Colon (tissue), 2 donors: ENCODE results near the gene CCS.
"Not testable (repeated sequence)": the region's sequence is repeated elsewhere in the genome, so short reads cannot be mapped to it uniquely, and the experiment has no call there.

Experiments
- FAIRE-seq: peaks from 2 replicates; lab custom pipeline; 2012; peaks lifted over from hg19 to GRCh38; lab: Jason Lieb, UNC
- donor health status: control.
- donor health status: control.

CCS gene

DNA sequence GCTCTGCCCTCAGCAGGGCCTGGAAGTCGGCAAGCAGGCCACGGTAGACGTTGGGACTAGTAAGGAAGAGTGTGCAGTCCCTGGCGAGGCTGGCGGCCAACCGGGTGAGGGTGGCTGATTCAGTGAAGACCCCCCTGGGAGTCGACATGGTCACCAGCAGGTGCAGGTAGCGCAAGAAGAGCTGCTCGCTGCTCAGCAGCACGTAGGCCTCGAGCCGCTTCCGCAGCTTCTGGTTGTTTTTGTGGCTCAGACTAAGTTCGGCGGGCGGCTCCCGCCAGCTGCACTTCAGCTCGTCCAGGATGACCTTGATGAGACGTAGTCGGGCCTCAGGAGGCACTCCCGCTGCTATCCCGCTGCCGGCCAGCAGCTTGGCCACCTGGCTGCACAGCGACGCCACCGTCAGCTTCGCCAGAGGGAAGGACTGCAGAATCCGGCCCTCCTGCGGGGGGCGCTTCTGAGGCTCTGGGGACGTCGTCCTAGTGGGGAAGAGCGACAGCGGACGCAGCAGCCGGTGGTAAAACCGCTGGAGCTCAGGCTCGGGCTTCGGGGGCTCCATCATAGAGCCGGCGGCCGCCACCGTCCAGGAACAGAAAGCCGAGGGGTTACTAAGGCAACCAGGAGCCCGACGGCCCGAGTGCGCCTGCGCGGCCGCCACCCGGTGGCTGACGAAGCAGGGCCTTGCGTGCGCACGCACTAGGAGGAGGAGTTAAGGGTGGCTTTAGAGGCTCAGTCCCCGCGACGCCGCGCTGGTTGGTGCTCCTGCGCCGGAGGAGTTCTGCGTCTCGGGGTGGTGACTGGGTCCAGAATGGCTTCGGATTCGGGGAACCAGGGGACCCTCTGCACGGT is at the start of gene CCS, which contains the start of gene CCDC87:
TSS of gene CCS (plus strand) at position 729 of the 846 bp plus-strand sequence. CDS start at position 806, 77 bp downstream.
TSS of gene CCDC87 (minus strand) at position 607 of the 846 bp plus-strand sequence. CDS start at position 559, 48 bp downstream.
- no peak for FAIRE-seq

DNA sequence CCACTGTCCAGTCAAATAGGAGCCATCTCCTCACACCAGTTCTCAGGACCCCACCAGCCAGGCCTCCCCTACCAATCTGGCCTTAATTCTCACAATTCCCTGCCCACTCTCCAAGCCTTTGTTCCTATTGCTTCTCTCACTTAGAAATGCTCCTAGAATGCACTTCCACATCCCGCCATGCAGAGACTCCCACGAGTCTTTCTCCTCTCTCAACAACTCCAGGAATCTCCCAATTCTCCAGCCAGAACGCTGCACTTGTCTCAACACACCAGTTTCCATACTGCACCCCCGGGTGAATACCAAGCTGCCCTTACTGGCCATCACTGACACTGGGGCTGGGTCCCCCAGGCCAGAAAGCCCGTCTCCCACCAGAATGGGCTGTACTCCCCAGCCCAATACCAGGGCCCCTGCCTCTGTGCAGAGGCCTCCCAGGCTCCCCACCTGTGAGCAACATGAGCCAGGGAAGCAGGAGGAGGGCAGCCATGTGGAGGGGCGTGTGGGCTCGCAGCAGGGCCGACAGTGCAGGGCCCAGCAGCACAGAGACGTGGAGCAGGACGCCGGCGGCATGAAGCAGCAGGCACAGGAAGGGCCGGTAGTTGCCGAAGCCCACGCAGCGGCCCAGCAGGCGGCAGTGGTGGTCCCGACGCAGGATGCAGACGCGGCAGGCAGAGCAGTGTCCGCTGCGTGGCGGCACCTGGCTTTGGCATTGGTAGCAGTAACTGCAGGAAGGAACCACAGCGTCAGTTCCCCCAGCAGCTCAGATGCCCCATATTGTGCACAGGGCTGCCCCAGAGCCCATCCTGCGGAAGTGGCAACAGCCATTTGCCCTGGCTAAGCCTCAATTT is 49.5 kb upstream of the CCS start:
- no peak for FAIRE-seq

GRCh38 chr11:66544952-66545351 is 48.0 kb upstream of the CCS start:
- not testable (repeated sequence) for FAIRE-seq

DNA sequence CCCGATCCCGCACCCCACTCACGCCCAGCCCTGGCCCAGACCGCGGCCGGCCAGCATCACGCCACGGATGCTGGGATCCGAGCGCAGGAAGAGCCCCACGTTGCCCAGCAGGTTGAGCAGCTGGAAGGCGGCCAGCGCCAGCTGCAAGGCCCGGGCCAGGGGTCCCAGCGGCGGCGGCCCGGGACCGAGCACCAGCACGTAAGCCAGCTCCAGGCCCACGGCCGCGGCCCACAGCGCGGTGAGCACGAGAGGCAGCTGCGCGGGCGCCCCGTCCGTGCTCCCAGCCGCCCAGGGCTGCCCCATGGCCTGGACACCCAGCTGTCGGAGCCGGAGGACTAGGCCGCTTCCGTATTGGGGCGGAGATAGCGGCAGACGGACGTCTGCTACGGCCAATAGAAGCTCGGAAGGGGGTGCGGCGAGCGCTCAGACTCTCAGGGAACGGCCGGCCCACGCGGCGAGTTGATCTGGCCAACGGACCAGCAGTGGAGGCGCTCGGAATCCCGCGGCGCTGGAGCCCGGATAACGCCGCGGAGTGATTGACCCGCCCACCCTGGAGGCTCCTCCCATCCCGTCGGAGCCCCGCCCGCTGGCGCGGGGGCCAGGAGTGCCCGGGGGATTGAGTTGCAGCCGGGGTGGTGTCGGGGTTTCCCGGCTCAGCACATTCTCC is 47.2 kb upstream of the CCS start, which contains the start of gene ZDHHC24:
TSS of gene ZDHHC24 (minus strand) at position 348 of the 667 bp plus-strand sequence. CDS start at position 303, 45 bp downstream.
- no peak for FAIRE-seq

GRCh38 chr11:66546368-66546965 is 46.5 kb upstream of the CCS start, which contains the start of gene ACTN3:
Gene ACTN3 (plus strand): TSS chr11:66546903. CDS start chr11:66546938, 35 bp downstream.
- FAIRE-seq = no peak

GRCh38 chr11:66546966-66547661 is 45.9 kb upstream of the CCS start:
- no peak for FAIRE-seq

DNA sequence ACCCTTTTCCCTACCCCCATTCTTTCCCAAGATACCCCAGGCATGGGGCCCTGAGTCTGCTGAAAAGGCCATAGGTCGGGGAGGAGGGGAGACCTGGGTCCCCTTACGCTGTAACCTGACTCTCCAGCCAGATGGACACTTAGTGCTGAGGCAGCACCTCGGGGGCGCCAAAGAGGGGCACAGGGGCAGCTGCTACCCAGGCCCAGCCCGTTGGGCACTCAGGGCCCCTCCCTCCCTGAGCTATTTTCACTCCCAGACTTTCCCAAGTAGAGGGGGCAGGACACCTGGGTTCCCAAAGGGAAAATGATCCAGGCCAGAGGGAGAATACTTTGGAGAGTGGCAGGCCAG is 45.3 kb upstream of the CCS start:
- FAIRE-seq = no peak

DNA sequence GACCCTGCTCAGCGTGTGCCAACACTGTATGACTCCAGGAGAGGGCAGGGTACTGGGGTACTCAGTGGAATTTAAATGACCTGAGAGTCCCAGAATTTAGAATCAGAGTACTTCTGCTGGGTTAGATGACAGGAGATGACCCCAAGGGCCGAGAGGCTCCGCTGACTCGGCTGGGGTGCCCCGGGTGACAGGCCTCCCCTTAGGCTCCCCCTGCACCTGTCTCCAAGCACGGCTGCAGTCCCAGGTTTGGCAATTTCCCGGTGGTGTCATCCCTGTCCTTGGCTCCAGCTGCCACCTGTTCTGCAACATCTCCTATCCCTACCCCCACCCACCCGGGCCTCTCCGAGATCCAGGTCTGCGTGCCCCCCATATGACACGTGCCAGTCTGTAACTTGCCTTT is 44.9 kb upstream of the CCS start:
- no peak for FAIRE-seq

- no peak for FAIRE-seq
Measured at GRCh38 chr11:66548774-66549630, 44.0 kb upstream of the CCS start.

GRCh38 chr11:66549696-66550095 is 43.3 kb upstream of the CCS start:
- FAIRE-seq = no peak

DNA sequence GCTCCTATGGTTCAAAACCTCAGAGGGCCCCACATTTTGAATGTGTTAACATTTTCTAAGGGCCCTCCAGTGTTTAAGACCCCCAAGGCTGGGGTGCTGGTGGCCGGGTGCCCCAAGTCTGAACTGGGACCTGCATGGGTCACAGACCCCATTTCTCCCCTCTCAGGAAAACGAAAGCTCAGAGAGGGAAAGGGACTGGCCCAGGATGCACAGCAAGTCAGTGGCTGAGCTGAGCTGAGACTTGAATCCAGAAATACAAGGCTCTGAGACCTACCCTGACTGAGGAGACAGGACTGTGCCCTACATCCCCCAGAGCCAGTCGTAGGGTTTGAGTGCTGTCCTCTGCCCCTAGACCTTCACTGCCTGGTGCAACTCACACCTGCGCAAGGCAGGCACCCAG is 42.1 kb upstream of the CCS start:
- FAIRE-seq = no peak

GRCh38 chr11:66554602-66555001 is 38.4 kb upstream of the CCS start:
- no peak for FAIRE-seq

GRCh38 chr11:66555416-66555815 is 37.6 kb upstream of the CCS start:
- FAIRE-seq = no peak

DNA sequence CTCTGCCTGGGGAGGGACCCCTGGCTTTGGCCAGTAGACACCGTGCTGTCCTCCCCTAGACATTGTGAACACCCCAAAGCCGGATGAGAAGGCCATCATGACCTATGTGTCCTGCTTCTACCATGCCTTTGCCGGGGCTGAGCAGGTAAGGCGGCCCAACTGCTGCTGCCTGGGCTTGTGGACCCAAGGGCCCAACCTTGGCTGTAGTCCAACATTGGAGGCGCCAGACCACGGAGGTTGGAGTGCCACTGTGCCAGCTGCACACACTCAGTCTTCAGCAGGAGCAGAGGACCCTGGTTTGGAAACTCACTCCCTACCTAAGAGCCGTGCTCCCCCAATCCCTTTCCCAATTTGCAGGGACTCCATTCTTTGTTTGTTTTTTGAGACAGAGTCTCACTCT is 36.9 kb upstream of the CCS start:
- no peak for FAIRE-seq

- no peak for FAIRE-seq
Measured at GRCh38 chr11:66557733-66558326, 35.2 kb upstream of the CCS start.

DNA sequence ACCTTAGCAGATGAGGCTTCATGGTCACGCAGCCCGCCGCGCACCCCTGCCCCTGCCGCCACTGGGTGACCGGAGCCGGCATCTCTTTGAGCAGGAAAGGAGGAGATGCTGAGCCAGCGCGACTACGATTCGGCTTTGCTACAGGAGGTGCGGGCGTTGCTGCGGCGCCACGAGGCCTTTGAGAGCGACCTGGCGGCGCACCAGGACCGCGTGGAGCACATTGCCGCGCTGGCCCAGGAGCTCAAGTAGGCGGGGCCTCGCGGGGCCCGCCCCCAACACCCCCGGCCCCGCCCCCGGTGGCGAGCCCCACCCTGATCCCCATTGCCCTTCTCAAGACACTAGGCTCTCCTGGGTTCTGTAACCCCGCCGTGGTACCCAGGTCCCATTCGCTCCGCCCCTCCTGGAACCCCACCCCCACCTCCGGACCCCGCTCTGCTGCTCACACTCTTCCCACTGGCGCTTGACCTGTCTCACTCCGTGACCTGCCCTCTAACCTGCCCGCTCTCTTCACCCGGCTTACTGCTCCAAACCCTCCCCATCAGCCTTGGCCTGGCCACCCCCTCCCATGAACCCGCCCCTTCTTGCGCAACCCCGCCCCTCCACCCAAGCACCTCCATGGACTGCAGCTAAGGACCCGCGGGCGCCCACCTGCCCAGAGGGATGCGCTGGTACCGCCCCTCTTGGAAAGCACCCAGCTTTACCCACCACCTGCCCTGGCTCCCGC is 33.7 kb upstream of the CCS start:
- FAIRE-seq = no peak

GRCh38 chr11:66559866-66560676 is 32.9 kb upstream of the CCS start:
- FAIRE-seq = no peak
